H54 (cell line): ENCODE results near the gene PTPRD.
A peak's percentile ranks its signal among the peaks of the same experiment; 100 is the strongest.
"Not testable (repeated sequence)": the region's sequence is repeated elsewhere in the genome, so short reads cannot be mapped to it uniquely, and the experiment has no call there.

Source experiments
- DNase-seq: peaks from one replicate; pipeline ENCODE4 v3.0.0; 2011; ENCODE audit warnings: low spot score, mixed read lengths; ENCODE audit not compliant: insufficient read length
- FAIRE-seq: peaks from 3 replicates; lab custom pipeline; 2011; peaks lifted over from hg19 to GRCh38; lab: Jason Lieb, UNC
- POLR2A ChIP-seq: IDR thresholded peaks from 2 replicates; pipeline ENCODE4 v1.6.1; 2011; ENCODE audit warnings: low read depth, mild to moderate bottlenecking, low read length

Gene PTPRD

GRCh38 chr9:9337129-9337528, 1275.7 kb downstream of the PTPRD start:
- FAIRE-seq (no peak), DNase-seq (no peak)
- no peak for TF ChIP-seq POLR2A

- FAIRE-seq (no peak), DNase-seq (no peak)
- TF ChIP-seq POLR2A: no peak
Measured at GRCh38 chr9:9326749-9327148, 1286.1 kb downstream of the PTPRD start.

DNA sequence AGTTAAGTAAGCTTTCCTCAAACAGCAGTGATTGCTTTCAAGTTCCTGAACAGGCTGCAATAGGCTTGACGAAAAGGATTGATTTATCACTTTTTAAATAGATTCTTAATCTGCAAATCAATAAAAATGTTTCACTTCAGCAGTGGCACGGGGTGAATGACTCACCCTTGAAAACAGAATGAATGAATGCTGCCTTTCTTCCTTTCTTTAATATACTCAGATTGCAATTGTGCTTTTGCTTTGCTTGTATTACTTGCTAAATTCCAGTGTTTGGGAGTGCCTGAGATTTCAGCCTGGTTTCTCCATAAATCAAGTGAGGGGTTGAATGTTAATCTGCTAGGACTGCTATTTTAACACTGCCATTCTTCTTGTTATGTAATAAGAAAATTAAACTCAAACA, 1293.8 kb downstream of the PTPRD start:
- FAIRE-seq (no peak), DNase-seq (no peak)
- no peak for TF ChIP-seq POLR2A

GRCh38 chr9:9310743-9311142, 1302.1 kb downstream of the PTPRD start:
- not testable (repeated sequence) for FAIRE-seq, DNase-seq

DNA sequence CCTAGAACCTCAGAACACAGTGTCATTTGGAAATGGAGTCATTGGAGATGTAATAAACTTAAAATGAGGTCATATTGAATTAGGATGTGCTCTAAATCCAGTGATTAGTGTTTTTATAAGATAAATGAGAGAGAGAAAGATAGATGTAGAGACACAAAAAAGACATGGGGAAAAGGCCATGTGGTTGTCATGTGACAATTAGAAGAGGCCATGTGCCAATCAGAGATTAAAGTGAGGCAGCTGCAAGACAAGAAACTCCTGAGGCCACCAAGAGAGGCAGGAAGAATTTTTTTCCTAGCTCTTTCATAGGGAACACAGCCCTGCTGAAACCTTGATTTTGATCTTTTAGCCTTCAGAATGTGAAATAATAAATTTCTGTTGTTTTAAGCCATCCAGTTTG, 1307.2 kb downstream of the PTPRD start:
- TF ChIP-seq POLR2A: no peak
- FAIRE-seq: no peak

GRCh38 chr9:9299134-9299533, 1313.7 kb downstream of the PTPRD start:
- FAIRE-seq (no peak), DNase-seq (no peak)
- TF ChIP-seq POLR2A: no peak

More for the DNA sequence above, 1307.2 kb downstream of the PTPRD start:
- DNase-seq: no peak

DNA sequence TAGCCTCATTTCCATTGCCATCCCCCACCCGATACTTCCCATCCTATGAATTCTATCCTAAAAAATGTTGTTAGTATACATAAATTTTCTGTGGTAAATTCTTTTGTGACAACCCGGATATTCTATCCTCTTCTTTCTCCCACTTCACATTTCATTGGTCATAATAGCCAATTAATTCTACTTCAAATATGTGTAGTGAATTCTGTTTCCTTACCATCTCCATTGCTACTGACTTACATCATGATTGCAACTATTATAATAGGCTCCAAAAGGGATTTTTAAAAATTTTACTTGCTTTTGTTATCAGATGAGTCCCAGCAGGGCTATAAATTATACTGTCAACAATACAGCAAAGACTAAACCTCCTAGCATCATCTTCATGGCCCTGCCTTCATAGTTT, 1326.8 kb downstream of the PTPRD start:
- FAIRE-seq (no peak), DNase-seq (no peak)
- TF ChIP-seq POLR2A: no peak

GRCh38 chr9:9284201-9284600, 1328.6 kb downstream of the PTPRD start:
- TF ChIP-seq POLR2A: no peak

GRCh38 chr9:9283159-9283986, 1329.4 kb downstream of the PTPRD start:
- no peak for DNase-seq
- FAIRE-seq: no peak
- TF ChIP-seq POLR2A: no peak

More at GRCh38 chr9:9284201-9284600, 1328.6 kb downstream of the PTPRD start:
- DNase-seq (no peak), FAIRE-seq (no peak)

DNA sequence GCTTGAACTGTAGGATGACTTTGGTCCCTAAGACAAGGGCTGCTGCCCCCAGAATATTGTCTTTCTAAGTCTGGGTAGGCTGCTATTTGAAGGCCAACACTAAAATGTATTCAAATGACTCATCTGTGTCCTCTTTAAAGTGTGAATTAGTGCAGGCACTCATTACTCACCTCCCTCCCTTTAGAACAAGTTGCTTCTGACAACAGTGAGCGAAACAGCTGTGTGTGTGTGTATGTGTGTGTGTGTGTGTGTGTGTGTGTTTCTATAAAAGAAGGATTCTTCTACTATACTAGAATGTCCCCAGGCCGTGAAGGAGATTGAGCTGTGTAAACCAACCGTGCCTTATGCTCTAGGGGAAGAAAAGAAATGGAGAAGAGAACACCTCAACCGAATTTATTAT, 1337.2 kb downstream of the PTPRD start:
- peak; percentile 45 for FAIRE-seq
- no peak for TF ChIP-seq POLR2A

GRCh38 chr9:9257999-9258498, 1354.8 kb downstream of the PTPRD start:
- FAIRE-seq (no peak), DNase-seq (no peak)
- no peak for TF ChIP-seq POLR2A

More for the DNA sequence above, 1337.2 kb downstream of the PTPRD start:
- no peak for DNase-seq

DNA sequence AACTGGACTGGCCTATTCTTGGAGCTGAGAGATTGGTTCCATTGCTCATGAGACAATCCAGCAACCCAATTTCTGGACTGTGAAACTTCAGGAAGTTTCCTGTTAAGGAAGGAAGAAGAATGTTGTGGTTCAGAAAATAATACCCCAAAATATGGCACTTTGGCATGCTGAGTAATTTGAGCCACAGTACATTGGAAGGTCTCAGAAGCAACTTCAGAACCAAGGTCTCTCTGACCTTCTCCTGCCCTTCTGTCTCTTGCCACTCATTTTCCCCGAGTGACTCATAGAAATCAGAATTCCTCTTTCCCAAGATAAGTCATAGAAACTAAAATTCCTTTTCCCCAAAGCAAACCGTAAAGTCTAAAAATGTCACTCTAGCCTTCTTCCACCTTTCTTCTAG, 1366.1 kb downstream of the PTPRD start:
- no peak for DNase-seq
- no peak for TF ChIP-seq POLR2A
- FAIRE-seq: no peak

DNA sequence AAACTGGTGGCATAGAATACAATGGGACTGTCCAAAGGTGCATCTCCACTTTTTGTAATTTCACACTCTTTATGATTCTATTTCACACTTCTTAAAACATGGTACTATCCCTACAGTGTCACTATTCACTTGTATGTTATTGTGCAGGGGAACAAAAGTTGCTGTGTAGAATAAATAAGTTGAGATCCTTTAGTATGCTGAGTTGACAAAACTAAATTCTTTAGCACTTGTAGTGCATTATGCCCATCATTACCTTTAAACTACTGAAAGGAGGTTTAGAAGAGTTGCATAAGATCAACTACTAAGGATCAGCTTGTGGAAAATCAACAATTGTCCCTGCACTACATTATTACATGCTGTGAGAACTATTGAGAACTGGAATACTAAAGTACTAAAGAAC, 1380.9 kb downstream of the PTPRD start:
- no peak for DNase-seq
- TF ChIP-seq POLR2A: no peak
- no peak for FAIRE-seq

DNA sequence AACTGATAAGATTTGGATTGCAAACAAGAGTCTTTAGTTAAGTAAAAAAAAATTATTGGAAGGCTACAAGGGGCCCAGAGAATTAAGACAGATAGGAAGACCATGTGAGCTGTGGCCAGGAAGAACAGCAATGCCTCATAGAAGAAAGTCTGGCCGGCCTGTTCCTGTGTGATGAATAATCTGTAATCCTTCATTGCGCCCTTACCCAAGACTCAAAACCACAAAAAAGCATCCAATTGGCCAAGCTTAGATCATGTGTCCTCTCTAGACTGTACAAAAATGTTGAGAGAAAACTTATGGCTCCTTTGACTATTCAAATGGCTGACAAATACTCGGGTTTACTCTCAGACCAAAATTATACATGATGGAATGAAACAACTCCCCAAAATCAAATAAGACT, 1383.5 kb downstream of the PTPRD start:
- no peak for FAIRE-seq
- no peak for TF ChIP-seq POLR2A
- DNase-seq: no peak

GRCh38 chr9:9223175-9223574, 1389.6 kb downstream of the PTPRD start:
- DNase-seq: no peak
- FAIRE-seq: no peak
- TF ChIP-seq POLR2A: no peak

DNA sequence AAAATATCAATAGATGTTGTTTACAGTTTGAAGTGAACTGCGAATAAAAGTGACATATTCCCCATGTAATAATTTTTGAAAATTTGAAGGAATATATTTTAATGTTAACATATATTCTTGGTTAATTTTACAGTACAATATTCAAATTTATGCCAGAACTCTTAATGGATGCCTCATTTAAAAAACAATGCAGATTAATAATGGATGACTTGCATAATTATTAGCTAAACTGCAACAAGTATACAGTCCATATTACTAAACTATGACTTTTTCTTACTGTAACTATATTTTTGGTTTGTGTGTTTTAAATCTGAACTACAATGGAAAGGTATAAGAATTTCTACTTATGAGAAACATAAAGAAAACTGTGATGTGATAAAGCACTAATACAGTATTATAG, 1390.1 kb downstream of the PTPRD start:
- DNase-seq (no peak), FAIRE-seq (no peak)
- no peak for TF ChIP-seq POLR2A
